Urothelium cell line (cell line): ENCODE results near the gene MAP1S.

ENCODE experiments used
- DNase-seq: peaks from one replicate; pipeline ENCODE4 v3.0.0; 2011; ENCODE audit warnings: low spot score, mixed read lengths
- FAIRE-seq: peaks from 2 replicates; lab custom pipeline; 2011; peaks lifted over from hg19 to GRCh38; lab: Jason Lieb, UNC

Gene MAP1S

GRCh38 chr19:17688853-17689595 lies 30.3 kb upstream of the MAP1S start:
- no peak for DNase-seq
- FAIRE-seq = no peak

GRCh38 chr19:17692566-17692965 lies 26.7 kb upstream of the MAP1S start:
- no peak for DNase-seq
- FAIRE-seq = no peak

GRCh38 chr19:17695198-17695597 lies 24.1 kb upstream of the MAP1S start:
- FAIRE-seq (no peak), DNase-seq (no peak)

GRCh38 chr19:17703824-17704463 lies 15.3 kb upstream of the MAP1S start:
- DNase-seq = no peak
- no peak for FAIRE-seq

- DNase-seq = no peak
- FAIRE-seq = no peak
Observed at GRCh38 chr19:17706750-17707181, 12.5 kb upstream of the MAP1S start.

GRCh38 chr19:17711851-17712250 lies 7.4 kb upstream of the MAP1S start:
- no peak for FAIRE-seq

GRCh38 chr19:17716309-17716929 lies 2.9 kb upstream of the MAP1S start:
- DNase-seq = no peak
- FAIRE-seq = no peak

More at GRCh38 chr19:17711851-17712250, 7.4 kb upstream of the MAP1S start:
- no peak for DNase-seq

GRCh38 chr19:17718550-17718946 lies 732 bp upstream of the MAP1S start:
- no peak for DNase-seq
- FAIRE-seq = no peak

GRCh38 chr19:17719730-17720400 lies 585 bp downstream of the MAP1S start:
- no peak for FAIRE-seq

GRCh38 chr19:17720440-17720839 lies 1.2 kb downstream of the MAP1S start:
- DNase-seq (no peak), FAIRE-seq (no peak)

More at GRCh38 chr19:17719730-17720400, 585 bp downstream of the MAP1S start:
- DNase-seq = no peak

- FAIRE-seq (no peak), DNase-seq (no peak)
Observed at GRCh38 chr19:17721111-17721628, 1.9 kb downstream of the MAP1S start.

- DNase-seq (no peak), FAIRE-seq (no peak)
Observed at GRCh38 chr19:17721821-17722220, 2.5 kb downstream of the MAP1S start.

GRCh38 chr19:17722655-17723240 lies 3.5 kb downstream of the MAP1S start:
- FAIRE-seq = no peak

GRCh38 chr19:17724655-17725054 lies 5.4 kb downstream of the MAP1S start:
- no peak for DNase-seq
- no peak for FAIRE-seq

More at GRCh38 chr19:17722655-17723240, 3.5 kb downstream of the MAP1S start:
- no peak for DNase-seq

- no peak for DNase-seq
- no peak for FAIRE-seq
Observed at GRCh38 chr19:17725422-17726078, 6.3 kb downstream of the MAP1S start.

GRCh38 chr19:17726136-17726741 lies 7.0 kb downstream of the MAP1S start:
- FAIRE-seq = no peak
- DNase-seq = no peak

GRCh38 chr19:17726964-17727773 lies 7.9 kb downstream of the MAP1S start:
- FAIRE-seq = no peak
- DNase-seq = no peak

- DNase-seq (no peak), FAIRE-seq (no peak)
Observed at GRCh38 chr19:17727843-17728242, 8.6 kb downstream of the MAP1S start.

GRCh38 chr19:17733127-17733526 lies 13.8 kb downstream of the MAP1S start:
- FAIRE-seq (no peak), DNase-seq (no peak)
